ENCODE measurements around the gene EML6. TPM values are rescaled to one million over a fixed set of nuclear protein-coding genes. Genes with fewer than 3 reads are reported as not detected.

The EML6 gene
- total RNA-seq, 1 experiment from 2014 or later, result 5.2 TPM

- POLR2A ChIA-PET, result no interaction called here
- H3K4me3 Mint-ChIP-seq (ENCODE audit: unreplicated experiment), result no peak overlapping the region
These were observed 223.7 kb downstream of the EML6 start for GRCh38 chr2:54947136-54947535.

DNA sequence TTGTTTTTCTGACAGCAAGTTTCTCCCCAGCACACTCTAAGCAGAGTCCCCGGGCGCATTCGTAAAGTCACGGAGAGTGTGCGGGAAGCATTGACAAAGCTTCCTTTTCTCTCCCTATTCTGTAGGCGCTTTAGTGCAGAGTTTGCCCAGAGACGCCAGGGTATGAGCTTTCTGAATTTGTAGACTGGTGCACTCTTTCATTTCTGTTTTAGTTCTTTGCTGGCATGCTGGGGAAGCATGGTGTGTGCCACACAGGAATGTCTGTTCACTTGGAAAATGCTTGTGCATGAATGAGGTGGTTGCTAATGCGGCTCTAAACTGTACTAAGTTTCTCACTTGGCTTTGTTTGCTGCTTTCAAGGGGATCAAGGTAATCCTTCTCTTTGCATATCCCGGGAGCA lies 224.2 kb downstream of the EML6 start:
- no peak for DNase-seq
- TF ChIP-seq, protein P1, sequence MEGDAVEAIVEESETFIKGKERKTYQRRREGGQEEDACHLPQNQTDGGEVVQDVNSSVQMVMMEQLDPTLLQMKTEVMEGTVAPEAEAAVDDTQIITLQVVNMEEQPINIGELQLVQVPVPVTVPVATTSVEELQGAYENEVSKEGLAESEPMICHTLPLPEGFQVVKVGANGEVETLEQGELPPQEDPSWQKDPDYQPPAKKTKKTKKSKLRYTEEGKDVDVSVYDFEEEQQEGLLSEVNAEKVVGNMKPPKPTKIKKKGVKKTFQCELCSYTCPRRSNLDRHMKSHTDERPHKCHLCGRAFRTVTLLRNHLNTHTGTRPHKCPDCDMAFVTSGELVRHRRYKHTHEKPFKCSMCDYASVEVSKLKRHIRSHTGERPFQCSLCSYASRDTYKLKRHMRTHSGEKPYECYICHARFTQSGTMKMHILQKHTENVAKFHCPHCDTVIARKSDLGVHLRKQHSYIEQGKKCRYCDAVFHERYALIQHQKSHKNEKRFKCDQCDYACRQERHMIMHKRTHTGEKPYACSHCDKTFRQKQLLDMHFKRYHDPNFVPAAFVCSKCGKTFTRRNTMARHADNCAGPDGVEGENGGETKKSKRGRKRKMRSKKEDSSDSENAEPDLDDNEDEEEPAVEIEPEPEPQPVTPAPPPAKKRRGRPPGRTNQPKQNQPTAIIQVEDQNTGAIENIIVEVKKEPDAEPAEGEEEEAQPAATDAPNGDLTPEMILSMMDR (IDR thresholded peaks at IDR 0.05; ENCODE audit: insufficient read depth in 1 of 2, low read depth in 1 of 2, low read length in 1 of 2, severe bottlenecking in 1 of 2, unreplicated experiment in 1 of 2), result no peak
- no peaks in the 10 kb centered on the region for H3K27me3 Mint-ChIP-seq (ENCODE audit: insufficient read depth, unreplicated experiment)
- no peaks in the 10 kb centered on the region for H3K36me3 ChIP-seq (ENCODE audit: control insufficient read depth, insufficient read depth, low read length)
- no peaks in the 10 kb centered on the region for H3K9me3 ChIP-seq
- ChIA-PET POLR2A (no interaction called here), CTCF (no interaction called here)
- H3K9me3 Mint-ChIP-seq (ENCODE audit: unreplicated experiment), result no peaks in the 10 kb centered on the region
- no peak overlapping the region for H3K27ac Mint-ChIP-seq (ENCODE audit: unreplicated experiment)
- peaks cover 6% of the 10 kb centered on the region for H3K4me1 Mint-ChIP-seq (ENCODE audit: low read depth, unreplicated experiment)
- H3K4me3 ChIP-seq (ENCODE audit: low read depth, low read length), result no peak overlapping the region
- H3K27me3 ChIP-seq (replicated peaks; ENCODE audit: control insufficient read depth, insufficient read depth, low read length), result no peaks in the 10 kb centered on the region
- no peaks in the 10 kb centered on the region for H3K4me1 ChIP-seq
- no peak overlapping the region for H3K4me3 Mint-ChIP-seq (ENCODE audit: unreplicated experiment)
- H3K36me3 Mint-ChIP-seq (ENCODE audit: insufficient read depth, unreplicated experiment), result peaks cover 14% of the 10 kb centered on the region
- intact Hi-C loops (cut with micrococcal nuclease; ENCODE audit: unreplicated experiment), result no loop called here
- no TSS peak for BruUV-seq (replicated peaks)

More at GRCh38 chr2:54947136-54947535, 223.7 kb downstream of the EML6 start:
- CTCF ChIA-PET, result no interaction called here
- Histone ChIP-seq H3K27me3 (replicated peaks; ENCODE audit: control insufficient read depth, insufficient read depth, low read length) (no peaks in the 10 kb centered on the region), H3K4me1 (no peaks in the 10 kb centered on the region), H3K36me3 (ENCODE audit: control insufficient read depth, insufficient read depth, low read length) (no peaks in the 10 kb centered on the region), H3K4me3 (ENCODE audit: low read depth, low read length) (no peak overlapping the region), H3K9me3 (no peaks in the 10 kb centered on the region)
- intact Hi-C loops (cut with micrococcal nuclease; ENCODE audit: unreplicated experiment), result no loop called here
- Mint-ChIP-seq H3K9me3 (ENCODE audit: unreplicated experiment) (no peaks in the 10 kb centered on the region), H3K27me3 (ENCODE audit: insufficient read depth, unreplicated experiment) (no peaks in the 10 kb centered on the region), H3K4me1 (ENCODE audit: low read depth, unreplicated experiment) (peaks cover 6% of the 10 kb centered on the region), H3K36me3 (ENCODE audit: insufficient read depth, unreplicated experiment) (peaks cover 14% of the 10 kb centered on the region), H3K27ac (ENCODE audit: unreplicated experiment) (no peak overlapping the region)
- TF ChIP-seq, protein P1 (IDR thresholded peaks at IDR 0.05; ENCODE audit: insufficient read depth in 1 of 2, low read depth in 1 of 2, low read length in 1 of 2, severe bottlenecking in 1 of 2, unreplicated experiment in 1 of 2), result no peak
- BruUV-seq (replicated peaks), result no TSS peak
- no peak for DNase-seq

GRCh38 chr2:54948120-54948519 lies 224.7 kb downstream of the EML6 start:
- no peak overlapping the region for H3K4me3 Mint-ChIP-seq (ENCODE audit: unreplicated experiment)
- no peak overlapping the region for H3K27ac Mint-ChIP-seq (ENCODE audit: unreplicated experiment)

More at GRCh38 chr2:54948120-54948519, 224.7 kb downstream of the EML6 start:
- Histone ChIP-seq H3K4me3 (ENCODE audit: low read depth, low read length) (no peak overlapping the region), H3K4me1 (no peaks in the 10 kb centered on the region), H3K9me3 (no peaks in the 10 kb centered on the region), H3K36me3 (ENCODE audit: control insufficient read depth, insufficient read depth, low read length) (no peaks in the 10 kb centered on the region), H3K27me3 (replicated peaks; ENCODE audit: control insufficient read depth, insufficient read depth, low read length) (no peaks in the 10 kb centered on the region)
- DNase-seq, result no peak
- H3K4me1 Mint-ChIP-seq (ENCODE audit: low read depth, unreplicated experiment), result peaks cover 6% of the 10 kb centered on the region
- H3K36me3 Mint-ChIP-seq (ENCODE audit: insufficient read depth, unreplicated experiment), result peaks cover 14% of the 10 kb centered on the region
- BruUV-seq (replicated peaks), result no TSS peak
- TF ChIP-seq, protein P1 (IDR thresholded peaks at IDR 0.05; ENCODE audit: insufficient read depth in 1 of 2, low read depth in 1 of 2, low read length in 1 of 2, severe bottlenecking in 1 of 2, unreplicated experiment in 1 of 2), result no peak
- intact Hi-C loops (cut with micrococcal nuclease; ENCODE audit: unreplicated experiment), result no loop called here
- ChIA-PET CTCF (no interaction called here), POLR2A (no interaction called here)
- no peaks in the 10 kb centered on the region for H3K9me3 Mint-ChIP-seq (ENCODE audit: unreplicated experiment)
- no peaks in the 10 kb centered on the region for H3K27me3 Mint-ChIP-seq (ENCODE audit: insufficient read depth, unreplicated experiment)

All from Caco-2 (cell line).